Anterior cingulate cortex (tissue), 58 donors: ENCODE results near the gene PTPN14.
"Not testable (repeated sequence)": the region's sequence is repeated elsewhere in the genome, so short reads cannot be mapped to it uniquely, and the experiment has no call there.

Experiments
- DNase-seq, 58 donors: peaks; one replicate each; lab custom pipeline; 2025; lab: John Stamatoyannopoulos, UW

Gene PTPN14

DNA sequence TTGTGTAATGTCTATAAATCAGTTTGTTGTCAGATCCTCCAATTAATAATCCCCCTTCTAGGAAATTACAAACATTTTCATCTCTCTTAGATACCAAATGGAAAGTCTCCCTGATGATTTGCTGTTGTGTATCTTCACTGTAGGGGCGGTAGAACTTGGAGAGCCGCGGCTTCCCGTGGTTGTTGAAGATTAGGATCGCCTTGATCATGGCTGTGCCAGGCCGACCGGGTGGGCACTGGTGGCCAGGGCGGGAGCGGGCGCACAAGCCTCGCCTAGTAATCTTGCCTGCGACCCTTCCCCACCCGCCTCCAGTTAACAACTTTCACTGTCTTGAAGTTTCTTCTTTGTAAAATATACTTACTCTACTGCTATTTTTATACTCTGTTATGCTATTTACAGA lies 68.2 kb downstream of the PTPN14 start:
- DNase-seq: not testable (repeated sequence)

DNA sequence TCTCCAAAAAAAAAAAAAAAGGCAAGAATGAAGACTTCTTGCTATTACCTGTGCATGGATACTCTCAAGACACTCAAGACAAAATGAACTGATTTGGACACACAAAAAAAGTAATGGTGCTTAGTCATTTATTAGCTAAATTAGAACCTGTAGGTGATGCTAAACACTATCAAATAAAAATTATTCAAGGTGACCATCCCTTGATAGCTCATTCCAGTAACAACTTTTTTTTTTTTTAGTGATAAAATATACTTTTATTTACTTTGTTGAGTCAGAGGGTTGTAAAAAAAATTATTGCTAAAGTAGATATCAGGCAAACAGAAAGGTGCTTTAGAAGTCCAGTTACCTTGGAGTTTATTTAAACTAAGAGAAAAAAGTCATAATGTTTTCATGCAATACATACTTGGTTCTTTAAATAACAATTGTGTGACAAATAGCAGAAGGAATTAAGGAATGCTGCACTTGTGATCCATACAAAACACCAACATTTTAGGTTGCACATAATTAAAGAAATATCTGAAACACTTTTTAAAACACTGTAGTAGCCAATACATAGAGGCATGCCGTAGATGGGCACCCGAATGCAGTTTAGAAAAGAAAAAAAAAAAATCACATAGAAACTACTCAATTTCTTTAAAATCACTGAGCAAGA lies 69.3 kb downstream of the PTPN14 start:
- not testable (repeated sequence) for DNase-seq

DNA sequence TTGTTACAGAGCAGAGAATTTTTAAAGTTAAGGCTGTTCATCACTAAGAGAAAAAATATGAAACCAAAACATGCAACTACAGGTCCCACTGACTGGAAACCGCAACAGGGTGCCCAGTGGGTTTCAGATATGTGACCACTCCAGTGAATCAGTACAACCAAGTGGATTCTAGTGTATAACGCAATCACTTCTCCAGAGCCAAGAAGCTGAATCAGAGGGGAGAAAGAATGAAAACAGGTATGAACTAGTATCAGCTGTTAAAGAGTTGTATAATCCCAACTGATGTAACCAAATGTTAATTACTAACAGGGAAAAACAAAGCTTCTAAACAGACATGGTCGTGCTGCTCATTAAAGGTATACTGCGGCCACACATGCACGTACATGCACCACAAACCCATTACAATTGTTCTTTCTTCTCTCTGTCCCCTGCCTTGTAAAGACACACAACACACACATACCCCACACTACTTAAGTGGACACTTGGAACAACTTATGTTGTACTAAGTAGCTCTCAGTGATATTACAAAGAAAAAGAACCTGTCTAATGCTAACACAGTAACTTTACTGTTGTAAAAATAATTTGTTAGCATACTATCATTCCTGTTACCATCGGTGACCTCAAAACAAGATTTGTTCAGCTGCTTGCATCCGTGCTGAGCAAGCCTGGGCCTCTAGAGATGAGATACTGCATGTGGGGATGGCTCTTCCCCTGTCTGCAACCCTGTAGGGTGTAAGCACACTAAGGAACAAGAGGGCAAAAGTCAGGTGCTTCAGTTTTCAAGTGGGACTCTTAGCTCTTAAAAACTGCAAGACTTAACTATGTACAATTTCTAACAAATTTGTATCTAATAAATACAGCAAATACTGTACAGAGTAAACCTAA lies 74.2 kb downstream of the PTPN14 start:
- no peak for DNase-seq

DNA sequence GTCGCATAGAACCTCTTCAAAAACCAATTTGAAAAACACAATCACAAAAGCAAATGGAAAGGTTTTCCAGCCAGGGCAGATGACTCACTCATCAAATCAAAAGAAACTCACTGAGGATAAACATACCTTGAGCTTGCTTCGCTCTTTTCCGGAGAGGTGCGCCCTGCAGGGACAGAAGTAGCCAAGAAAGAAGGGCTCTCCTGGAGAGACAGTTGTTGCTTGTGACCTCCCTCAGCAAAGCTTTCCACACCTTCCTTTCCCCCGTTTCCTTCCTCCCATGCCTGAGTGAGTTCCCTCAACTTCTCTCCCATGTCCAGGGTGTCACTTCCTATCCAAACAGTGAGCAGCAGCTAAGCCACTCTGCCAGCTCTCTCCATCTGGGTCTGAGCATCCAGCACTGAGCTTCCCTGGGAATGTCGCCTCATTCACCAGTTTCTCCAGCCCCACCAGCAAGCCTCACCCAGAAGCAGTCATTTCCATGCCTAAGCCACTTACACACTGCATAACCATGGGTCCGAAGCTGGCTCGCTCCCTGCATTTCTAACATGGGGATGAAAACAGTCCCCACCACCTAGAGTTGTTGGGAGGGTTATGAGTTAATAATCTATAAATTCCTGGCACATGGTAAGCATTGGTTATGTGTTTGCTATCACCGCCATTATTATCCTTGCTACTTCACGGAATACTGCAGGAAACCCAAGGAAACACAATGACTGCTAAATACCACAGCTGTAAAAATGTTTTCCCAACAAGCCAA lies 75.0 kb downstream of the PTPN14 start:
- DNase-seq: no peak

DNA sequence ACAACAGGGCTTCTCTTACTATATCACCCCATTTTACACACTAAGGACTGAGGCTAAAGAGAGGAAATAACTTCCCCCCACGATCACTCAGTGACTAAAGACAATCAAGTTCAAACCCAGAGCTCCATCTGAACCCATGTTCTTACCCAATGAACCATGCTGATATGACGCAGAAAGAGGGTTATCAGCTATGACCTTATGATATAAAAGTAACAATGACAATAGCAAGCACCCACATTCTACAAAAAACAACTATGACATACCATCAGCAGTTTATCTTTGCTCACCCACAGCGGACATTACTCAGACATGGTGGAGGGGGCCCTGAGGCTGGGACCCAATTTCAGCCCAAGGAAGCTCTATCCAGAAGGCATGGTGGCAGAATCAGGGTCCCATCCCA lies 75.7 kb downstream of the PTPN14 start:
- DNase-seq: no peak

DNA sequence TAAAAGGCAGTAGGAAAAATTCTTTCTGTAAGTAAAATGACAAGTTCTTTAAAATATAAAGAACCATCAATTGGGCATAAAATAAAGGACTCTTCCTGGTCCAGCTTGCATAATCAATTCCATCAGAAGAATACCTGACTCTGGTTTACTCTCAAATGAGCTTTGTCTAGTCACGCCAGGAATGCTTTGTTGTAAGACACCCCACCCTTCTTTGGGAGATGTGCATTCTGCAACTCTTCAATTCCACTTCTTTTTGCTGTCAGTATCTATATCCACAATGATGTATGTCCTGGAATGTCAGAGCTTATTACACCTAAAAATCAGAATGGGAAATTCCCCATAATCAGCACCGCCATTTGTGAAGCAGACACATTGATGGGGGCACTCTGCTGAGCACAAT lies 76.1 kb downstream of the PTPN14 start:
- DNase-seq: no peak

DNA sequence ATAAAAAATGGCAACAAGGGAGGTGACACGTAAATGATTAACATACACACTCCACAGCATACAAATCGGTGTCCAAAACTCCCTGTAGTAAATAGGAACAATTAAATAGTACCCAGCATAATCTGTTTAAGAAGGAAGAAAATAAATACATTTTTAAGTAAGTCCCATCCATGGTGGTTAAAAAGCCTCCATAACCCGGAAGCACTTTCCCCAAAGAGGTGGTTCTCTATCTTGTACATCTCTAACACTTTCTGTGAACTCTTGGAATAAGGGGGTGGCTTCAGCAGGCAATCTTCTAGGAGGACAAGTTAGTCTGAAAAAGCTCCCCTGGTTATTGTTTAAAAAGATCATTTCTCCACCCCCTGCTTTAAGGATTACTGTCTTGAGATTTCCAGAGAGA lies 76.9 kb downstream of the PTPN14 start:
- DNase-seq: no peak

DNA sequence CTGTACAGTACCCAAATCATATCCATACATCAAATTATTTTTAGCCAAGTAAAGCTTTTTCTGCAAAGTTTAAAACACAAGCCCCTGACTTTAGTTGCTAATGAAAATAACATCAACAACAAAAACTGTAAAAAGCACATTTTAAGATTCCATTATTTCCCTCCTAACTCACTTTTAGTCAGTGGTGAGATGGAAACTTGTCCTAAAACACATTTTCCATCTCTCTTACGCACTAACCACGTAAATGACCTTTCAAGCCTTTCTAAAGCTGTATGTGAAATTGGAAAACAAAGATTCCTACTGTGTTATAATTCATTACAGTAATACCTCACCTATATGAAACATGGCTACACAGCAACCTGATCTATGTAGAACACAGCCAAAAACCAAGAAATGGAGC lies 77.5 kb downstream of the PTPN14 start:
- no peak for DNase-seq

DNA sequence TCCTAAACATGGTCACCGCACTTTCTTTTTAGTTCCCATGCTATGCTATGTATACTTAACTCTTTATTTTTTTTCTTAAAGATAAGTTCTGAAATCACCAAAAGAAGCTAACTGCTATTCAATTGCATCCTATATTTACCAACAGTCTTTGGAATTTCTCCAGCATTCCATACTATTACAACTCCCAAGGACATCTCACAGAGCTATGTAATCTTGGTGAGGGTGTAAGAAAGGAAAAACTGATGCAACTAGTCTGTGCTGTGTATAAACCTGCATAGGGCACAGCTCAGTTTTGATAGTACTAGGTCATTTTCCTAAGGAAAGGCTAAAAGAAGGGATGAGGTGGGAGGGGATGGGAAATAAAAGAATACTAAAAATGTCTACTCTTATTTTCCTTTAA lies 78.0 kb downstream of the PTPN14 start:
- no peak for DNase-seq

DNA sequence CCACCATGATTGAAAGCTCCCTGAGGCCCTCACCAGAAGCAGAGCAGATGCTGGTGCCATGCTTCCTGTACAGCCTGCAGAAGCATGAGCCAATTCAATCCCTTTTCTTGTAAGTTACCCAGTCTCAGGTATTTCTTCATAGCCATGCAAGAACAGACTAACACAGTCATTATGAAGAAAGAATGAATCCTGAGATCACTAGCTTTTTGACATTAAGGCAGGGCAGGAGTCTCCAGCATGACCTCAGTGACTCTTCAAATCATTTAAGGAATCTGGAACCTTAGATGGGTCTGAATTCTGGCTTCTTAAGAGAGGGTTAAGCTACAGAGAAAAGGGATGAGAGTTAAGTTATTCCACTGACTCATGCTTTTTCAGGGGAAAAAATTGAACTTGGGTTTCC lies 79.0 kb downstream of the PTPN14 start:
- DNase-seq: no peak

DNA sequence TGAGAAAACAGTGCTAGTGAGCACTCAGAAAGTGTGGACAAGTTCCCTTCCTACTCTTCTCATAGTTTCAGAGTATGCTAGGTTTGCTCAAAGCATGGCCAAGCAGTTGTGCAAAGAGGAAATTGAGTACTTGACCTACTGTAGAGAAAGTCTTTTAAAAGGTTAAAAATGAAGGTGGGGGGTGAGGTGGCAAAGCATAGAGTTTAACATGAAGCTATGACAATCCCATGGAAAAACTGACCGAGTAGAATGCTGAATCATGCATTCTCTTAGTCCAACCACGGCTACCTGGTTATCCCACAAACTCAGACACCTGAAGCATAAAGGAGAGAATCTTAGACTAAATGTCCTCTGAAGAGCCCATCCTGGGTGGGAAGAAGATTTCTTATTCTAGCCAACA lies 79.9 kb downstream of the PTPN14 start:
- DNase-seq: no peak

DNA sequence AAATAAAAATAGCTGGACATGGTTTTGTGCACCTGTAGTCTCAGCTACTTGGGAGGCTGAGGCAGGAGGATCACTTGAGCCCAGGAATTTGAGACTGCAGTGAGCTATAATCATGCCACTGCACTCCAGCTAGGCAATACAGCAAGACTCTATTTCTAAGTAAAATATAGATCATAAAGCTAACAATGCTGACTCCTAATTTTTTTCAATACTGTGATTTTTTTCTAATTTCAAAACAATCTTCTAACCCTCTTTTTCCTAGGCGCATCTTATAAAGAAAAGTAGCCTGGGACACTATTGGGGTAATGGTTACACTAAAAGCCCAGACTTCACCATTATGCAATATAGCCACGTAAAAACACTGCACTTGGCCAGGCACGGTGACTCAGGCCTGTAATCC lies 81.3 kb downstream of the PTPN14 start:
- no peak for DNase-seq

DNA sequence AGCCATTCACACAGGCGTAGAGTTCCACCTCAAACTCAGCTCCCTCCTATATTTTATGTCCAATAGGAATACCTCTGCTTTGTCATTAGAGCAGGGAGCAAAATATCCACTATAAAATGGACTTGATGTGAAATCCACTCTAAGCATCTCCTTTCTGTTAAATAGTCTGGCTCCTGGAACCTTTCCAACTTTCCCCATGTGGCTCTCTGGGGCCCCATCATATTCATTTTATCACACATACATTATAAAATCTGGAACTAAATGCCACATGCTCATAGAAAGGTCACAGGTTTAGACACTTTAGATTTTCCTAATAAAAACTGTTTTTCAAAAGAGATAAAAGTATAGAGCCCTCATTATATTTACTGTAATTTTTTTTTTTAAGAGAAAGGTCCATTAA lies 82.1 kb downstream of the PTPN14 start:
- DNase-seq: no peak

DNA sequence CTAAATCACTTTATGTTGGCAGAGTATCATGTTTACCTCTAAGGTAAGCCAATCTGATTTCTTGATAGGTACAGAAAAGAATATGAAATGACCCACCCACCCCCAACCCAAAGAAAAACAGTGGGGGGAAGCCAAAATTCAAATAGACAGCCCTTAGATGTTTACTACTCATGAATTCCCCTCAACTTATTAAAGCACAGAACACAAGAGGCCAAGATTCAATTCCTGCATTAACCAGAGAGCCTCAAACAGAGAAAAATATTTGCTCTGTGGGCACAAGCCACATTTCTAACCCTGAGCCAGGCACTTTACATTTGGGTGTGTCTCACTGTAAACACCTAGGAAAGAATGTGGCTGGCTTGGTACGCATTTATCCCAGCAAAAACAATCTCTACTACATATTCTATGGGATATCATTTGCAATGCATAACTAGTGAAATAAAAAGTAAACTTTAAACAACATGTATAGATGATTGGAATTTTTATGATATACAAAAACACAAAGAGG lies 84.3 kb downstream of the PTPN14 start:
- no peak for DNase-seq

DNA sequence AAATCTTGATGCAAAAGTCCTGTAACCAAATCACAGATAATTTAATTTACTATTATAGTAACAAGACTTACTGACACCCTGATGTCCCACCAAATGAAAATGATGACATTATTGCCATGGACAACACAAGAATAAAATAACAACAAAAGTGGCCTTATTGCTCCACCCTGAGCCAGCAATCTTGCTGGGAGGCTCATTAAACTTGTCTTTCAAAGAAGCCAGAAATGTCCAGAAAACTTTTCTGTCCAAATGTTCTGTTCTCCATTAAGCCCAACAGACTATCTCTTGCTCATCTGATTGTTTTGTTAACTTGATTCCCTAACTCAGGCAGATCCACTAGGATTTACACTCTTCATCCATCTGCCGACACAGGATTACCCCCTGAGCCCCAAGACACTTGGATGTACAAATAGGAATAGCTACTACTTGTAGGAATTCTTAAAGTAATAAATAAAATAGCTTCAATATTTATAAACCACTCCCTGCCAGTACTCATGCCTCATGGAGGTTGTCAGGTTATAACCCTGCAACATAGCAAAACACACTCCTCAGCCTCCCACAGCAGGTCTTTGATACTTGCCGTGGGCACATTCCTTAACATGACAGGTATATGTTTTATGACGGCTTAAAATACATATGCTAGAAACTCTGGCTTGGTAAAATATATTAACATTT lies 84.9 kb downstream of the PTPN14 start:
- DNase-seq: no peak

DNA sequence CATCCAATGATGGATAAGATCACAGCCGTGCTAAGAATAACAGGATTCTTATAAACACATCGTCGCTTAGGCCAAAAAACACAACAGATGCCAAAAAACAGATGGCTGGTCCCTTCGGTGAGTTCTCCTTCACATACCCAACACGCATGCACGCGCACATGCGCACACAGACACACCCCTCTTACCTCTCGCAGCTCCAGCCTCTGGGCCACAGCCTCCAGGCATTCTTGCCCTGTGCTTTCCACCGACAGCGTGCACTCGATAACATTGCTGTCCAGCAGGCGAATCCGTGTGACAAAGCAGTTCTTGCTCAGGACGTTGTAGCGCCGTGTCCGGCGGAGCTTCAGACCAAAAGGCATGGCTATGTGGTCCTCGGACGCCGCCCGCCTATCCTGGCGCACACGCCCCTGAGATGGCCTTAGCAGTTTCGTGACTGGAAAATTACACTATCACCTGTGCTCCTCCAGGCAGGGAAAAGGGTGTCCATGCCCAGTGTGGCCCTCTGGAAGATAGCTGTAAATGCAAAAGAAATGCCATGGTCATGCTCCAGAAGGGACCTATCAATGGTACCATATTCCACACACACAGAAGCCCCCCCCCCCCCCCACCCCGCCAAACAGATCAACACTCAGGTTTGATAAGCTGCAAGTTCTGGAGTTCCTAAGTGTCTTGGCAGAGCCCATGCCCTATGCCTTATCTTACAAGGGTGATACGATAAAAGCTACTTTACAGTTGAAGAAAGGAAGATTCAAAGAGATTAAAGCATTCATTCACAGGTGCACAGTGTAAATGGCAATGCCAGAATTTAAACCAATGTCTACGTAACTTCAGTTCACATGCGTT lies 86.7 kb downstream of the PTPN14 start:
- peak in 14 of 58 donors; percentile 2 to 46 (median 17) for DNase-seq

DNA sequence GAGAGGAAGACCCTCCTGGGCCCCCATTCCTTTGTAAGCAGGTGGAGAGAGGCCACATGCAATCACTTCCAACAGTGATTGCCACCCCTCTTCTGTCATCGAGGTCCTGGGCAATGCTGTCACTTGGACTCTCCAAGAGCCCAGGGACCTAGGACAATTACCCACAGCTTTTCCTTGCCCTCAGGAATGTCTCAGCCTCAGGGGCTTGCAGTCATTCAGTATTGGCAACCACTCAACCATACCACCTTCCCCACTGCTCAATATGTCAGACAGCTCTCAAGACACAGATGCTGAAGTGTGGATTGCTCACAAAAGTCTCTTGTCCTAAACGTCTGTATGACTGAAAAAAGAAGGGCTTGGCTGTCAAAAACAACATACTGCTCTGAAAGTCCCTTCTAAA lies 87.8 kb downstream of the PTPN14 start:
- DNase-seq: peak in 1 of 58 donors; percentile 21

DNA sequence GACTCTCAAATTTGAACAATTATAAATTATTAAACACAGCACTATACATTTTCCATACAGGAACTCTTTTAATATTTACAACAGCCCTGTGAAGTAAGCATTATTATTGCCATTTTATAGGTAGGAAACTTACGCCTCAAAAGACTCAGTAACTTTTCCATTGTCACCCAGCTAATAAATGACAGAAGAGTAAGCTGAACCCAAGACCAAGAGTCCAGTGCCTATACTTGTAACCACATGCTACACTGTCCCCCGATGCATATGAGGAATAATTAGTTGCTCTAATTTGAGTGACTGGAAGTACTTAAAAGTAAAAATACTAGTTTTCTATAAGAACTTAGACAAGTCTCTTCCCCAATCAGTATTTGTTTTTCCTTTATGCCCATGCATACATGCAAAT lies 88.5 kb downstream of the PTPN14 start:
- DNase-seq: no peak

DNA sequence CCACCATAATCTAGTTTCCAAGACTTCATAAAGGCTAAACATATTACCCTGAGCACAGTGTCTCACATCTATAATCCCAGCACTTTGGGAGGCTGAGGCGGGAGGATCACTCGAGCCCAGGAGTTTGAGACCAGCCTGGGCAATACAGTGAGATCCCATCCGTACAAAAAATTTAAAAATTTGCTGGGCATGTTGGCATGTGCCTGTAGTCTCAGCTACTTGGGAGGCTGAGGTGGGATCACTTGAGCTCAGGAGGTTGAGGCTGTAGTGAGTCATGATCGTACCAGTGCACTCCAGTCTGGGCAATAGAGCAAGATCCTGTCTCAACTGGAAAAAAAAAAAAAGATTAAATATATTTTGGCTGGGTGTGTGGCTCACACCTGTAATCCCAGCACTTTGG lies 90.1 kb downstream of the PTPN14 start:
- no peak for DNase-seq
